Dermis microvascular lymphatic vessel endothelial cell (primary cell): ENCODE data around the gene GNB1. TPM values are rescaled to one million over a fixed set of nuclear protein-coding genes. Genes with fewer than 3 reads are reported as not detected.

Experiments
- DNase-seq, 2 donors: peaks; one replicate each; pipeline versions ENCODE4 v3.0.0 to v3.0.0-alpha.2; 2010; ENCODE audit warnings: low read depth in 2 of 2
- total RNA-seq: library from RNA; depleted of rRNA; stranded (reverse); fragments of >200 nt; gene quantifications from 2 replicates; pipeline ENCODE4 v1.2.1, GENCODE V29; 2014

The GNB1 gene
- total RNA-seq, 1 donor from 2014 or later: 72.4 TPM

DNA sequence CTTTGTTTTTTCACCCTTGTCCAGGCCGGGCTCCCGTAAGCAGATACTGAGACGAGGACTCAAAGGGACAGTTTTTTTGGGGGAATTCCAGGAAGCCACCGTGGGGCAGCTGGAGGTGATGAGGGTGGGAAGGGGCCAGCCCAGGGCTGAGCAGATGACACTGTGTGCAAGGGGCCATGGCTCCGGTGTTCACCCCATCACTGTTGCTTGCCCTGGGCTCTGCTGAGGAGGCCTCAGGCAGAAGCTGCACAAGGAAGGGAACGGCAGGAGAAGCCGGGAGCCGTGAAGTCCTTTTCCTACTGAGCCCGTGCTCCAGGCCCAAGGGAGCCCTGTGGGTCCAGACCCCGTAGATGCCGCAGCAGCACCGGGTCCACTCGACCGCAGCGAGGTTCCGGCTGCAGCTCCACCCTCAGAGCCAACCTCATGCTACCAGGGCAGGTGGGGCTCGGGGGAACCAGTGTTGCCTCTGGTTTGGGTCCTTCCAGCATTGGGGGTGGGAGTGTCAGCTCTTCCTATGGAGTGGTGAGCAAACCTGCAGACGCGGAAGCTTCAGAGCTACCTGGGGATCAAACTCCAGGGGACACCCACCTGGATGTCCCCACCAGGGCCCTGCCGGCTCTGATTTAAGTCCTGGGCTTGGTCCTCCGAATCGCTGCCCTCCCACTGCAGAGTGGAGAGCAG is 19.9 kb upstream of the GNB1 start:
- no peak for DNase-seq

DNA sequence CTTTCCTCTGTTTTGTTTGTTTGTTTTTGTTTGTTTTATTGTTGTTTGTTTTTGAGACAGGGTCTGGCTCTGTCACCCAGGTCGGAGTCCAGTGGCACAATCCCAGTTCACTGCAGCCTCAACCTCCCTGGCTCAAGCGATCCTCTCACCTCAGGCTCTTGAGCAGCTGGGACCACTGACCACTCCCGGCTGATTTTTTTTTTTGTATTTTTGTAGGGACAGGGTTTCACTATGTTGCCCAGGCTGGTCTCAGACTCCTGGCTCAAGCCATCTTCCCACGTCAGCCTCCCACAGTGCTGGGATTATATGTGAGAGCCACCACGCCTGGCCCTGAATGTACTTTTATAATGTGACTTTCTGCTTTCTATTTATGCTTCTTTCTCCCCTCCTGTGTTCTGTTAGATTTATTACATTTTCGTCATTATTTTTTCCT is 19.2 kb upstream of the GNB1 start:
- no peak for DNase-seq

DNA sequence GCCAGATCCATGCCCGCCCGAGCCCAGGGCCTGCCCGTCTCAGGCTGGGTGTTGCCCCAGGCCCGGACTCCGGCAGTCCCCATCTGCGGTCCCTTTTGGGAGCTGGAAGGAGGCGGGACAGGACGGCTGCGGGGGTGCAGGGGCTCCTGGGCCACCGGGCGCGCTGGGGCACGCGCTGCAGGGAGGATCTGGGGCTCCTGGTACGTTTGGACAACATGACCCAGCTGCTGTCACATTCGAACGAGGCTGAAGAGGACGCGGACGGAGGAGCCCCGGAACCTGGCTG is 17.6 kb upstream of the GNB1 start:
- DNase-seq: no peak

DNA sequence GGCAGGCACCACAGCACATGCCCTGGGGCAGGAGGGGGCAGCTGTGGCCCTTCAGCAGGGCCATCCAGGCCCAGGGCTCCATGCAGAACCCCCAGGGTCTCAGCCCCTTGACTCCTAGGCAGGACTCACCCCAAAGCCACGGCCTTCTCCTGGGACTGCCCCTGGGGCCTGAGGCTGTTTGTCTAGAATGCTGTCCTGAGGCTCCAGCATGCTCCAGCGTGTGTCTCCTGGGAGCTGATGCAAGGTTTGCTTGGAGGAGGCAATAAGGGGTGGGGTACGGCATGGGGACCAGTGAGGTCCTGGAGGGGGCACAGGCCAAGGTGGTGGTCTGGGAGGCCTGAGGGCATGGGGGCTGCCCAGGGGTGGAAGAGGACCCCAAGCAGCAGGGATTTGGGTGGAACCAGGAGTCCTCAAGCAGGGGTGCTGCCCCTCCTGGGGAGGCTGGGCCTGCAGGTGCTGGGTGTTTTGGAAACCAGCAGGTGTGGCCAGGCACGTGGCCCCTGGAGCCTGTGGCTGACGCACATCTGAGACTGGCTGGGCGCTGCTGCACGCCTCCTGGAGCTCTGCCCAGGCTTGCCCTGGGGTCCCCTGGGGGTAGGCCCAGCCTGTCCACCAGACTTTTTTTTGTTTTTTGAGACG is 16.3 kb upstream of the GNB1 start:
- DNase-seq: no peak

DNA sequence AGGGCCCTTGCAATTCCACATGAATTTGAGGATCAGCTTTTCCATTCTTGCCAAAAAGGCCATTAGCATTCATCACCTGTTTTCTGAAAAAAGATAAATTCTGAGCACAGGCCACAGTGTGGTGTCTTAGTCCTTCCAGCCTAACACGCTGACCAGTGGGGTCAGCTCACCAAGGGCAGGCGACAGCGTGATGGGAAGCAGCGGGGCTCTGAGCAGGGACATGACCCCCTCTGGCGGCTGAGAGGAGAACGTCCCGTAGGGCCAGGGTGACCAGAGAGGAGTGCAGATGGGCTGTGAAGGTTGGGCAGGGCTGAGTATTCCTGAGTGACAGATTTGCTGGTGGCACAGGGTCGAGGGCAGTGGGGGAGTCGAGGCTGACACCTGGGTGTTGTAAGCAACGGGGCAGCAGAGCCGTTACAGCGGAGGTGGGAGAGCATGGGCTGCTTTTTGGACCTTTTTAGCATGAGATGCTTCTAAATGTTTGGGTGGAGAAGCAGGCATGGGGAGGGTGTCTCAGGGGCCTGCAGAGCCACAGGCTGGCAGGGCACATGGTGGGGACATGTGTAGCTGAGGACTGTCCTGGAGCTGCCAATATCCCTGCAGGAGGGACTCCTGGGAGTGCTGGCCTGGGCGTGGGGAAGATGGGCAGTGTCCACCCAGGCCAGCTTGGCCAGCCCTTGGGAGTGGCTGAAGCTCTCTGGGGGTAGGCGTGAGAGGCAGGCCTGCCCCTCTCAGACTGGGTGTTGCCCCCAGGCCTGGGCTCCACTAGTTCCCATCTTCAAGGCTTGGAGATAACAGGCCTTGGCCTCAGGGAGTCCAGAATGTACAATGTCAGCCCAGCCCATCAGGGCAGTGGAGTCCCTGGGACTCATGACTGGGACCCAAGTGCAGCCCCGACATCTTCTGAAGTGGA is 15.6 kb upstream of the GNB1 start:
- peak; percentile 69 to 85 for DNase-seq

DNA sequence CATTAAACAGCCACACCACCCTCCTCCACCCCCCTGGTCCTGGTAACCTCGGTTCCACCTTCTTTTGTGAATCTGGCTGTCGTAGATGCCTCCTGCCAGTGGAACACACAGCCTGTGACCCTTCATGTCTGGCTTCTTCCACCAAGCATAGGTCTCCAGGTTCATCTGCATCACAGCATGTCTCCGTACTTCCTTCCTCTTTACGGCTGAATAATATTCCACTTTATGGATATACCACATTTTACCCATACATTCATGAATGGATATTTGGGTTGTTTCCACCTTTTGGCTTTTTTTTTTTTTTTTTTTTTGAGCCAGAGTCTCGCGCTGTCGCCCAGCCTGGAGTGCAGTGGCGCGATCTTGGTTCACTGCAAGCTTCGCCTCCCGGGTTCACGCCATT is 12.3 kb upstream of the GNB1 start:
- DNase-seq: no peak

DNA sequence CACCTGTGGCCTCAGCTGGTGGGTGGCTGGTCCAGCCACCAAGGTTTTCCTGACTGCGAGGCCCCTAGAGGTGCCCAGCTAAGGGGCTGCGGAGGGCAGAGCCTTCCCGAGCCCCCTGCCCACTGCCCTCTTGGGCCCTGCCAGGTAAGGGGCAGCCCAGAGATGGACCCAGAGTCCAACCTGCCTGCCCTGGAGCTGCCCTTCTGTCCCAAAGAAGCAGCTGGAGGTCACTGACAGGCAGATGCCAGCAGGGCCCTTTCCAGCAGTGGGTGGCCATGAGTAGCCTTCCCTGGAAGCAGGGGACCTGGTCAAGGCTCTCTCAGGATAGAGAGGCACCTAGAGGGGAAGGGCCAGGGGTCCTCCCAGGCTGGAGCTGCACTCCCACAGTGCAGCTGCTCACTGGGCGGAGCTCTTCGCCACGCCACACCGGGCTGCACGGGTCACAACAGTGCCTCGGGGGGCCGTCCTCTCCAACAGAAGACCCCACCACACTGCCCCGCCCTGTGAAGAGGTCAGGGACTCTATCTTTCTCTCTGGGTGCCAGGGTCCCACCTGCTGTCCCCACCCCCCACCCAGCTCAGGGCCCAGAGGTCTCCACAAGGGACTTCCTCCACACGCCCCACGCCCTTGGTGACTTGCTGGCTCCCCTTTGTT is 10.9 kb upstream of the GNB1 start:
- DNase-seq: no peak

DNA sequence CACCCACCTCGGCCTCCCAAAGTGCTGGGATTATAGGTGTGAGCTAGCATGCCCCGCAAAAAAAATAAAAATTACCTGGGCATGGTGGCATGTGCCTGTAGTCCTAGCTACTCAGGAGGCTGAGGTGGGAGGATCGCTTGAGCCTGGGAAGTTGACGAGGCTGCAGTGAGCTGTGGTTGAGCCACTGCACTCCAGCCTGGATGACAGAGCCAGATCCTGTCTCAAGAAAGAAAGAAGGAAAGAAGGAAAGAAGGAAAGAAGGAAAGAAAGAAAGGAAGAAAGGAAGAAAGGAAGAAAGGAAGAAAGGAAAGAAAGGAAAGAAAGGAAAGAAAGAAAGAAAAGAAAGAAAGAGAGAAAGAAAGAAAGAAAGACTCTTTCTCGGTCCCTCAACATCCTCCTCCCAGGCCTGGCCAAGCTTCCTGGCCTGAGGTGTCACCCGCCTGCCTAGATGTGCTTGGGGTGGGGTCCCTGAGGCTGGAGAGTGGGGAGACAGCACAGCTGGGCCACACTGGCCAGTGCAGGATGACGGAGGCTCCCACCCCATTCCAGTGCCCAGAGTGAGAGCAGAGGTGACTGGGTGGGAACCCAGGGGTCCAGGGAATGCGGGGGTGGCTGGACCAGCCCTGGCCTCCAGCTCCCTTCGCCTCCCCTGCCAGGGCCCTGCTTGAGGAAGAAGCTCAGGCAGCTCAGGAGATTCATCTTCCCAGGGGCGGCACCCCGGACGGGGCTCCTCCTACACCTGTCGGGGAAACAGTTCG is 10.2 kb upstream of the GNB1 start:
- DNase-seq: no peak

DNA sequence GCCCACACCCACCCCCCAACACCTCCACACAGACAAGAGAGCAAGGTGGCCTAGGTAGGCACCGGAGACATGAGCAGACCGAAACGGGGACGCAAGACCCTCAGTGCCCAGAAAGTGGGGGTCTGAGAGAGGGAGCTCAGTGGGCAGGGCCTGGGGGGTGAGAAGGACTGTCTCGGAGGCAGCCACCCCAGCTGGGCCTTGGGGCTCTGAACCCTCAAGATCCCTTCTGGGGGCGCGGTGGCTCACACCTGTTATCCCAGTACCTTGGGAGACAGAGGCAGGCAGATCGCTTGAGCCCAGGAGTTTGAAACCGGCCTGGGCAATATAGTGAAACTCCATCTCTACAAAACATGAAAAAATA is 9.1 kb upstream of the GNB1 start:
- no peak for DNase-seq

DNA sequence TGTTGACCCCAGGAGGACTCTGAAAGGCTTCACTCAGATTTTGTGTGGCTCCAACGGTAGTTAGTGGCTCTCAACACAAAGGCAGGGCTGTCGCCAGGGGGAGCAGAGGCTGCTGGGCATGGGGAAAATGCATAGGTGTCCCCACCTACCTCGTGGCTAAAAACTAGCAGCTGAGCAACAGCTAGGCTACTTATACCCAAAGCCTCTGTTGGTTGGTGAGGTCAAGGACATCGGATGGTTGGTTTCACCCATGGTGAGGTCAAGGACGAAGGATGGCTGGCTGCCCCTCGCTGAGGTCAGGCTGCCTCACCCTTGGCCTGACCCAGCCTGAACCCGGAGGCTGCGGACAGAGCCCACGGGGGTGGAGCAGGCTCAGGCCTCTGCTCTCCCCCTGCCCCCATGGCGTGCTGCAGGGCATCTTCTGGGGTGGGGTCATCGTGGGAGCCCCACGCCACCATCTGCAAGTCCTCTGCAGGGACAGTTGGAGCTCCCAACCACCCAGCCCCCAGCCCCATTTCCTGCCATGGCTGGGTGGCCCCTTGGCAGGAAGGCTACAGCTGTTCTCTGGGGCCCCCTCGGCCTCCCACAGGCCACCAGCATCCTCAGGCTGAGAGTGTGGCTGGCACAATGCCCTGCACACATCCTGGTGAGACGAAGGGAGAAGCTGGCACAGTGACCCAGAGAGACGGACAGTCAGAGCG is 8.5 kb upstream of the GNB1 start:
- DNase-seq: no peak

DNA sequence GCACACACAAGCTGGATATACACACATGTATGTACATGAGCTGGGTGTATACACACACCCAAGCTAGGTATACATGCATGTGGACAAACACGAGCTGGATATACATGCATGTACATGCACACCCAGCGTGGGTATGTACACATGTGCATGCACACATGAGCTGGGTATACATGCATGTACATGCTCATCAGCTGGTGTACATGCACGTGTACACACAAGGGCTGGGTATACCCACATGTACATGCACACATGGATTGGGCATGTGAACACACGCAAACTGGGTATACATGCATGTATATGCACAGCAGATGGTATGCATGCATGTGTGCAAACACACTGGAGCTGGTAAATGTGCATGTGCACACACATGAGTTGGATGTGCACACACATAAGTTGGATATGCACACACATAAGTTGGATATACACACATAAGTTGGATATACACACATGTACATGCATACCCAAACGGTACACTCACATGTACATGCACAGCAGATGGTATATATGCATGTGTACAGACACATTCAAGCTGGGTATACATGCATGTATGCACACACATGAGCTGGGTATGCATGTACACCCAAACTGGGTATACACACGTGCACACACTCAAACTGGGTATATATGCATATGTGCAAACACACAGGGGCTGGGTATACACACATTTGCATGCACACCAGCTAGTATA is 7.5 kb upstream of the GNB1 start:
- no peak for DNase-seq

DNA sequence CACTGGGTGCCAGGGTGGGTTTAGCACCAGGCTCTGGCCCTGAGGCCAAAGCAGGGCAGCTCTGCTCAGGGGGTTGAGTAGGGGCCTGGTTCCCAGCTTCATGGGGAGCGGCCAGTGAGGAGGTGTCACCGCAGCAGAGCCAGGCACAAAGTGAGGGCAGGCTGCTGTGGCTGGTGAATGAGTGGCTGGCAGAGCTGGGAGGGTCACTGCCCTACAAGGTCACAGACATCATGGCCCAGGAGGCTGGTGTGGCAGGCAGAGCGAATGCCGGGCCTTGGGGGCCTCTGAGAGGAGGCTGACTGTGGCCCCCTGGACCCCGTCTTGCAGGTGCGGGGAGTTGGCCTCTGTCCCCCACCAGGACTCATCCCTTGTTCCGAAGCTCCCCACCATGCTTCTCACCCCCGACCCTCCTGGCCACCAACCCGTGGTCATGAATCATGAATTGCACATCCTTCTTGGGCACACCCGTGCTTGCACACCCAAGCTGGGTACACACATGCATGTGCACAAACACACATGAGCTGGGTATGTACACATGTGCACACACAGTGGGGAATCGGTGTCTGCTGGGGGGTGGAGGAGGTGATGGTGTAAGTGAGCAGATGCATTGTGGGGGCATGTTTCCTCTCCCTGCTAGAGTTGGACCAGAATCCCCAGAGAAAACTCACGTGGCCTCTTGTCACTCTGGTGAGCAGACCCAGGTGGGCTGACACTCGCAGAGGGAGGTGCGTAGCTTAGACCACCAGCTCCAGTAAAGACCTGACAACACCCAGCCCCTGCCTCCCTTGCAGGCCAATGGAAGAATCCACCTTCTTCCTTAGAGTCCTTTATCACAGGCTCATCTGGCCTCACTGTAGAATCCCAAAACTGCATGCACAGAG is 4.8 kb upstream of the GNB1 start:
- DNase-seq: no peak

DNA sequence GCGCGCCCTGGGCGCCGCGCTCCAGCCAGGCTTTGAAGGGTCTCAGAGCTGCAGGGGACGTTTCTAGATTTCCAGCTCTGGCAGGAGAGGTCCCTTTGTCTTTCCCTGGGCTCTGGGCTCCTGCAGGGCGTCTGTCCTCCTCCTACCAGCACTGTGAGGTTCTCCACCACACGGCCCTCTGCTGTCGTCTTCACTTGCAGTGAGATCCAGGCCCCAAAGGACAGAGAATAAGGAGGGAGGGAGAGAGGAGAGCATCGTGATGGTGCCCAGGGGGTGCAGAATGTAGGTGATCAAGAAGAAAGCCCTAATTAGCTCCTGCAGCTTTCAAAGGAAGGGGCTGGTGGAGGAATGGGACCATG is 4.2 kb upstream of the GNB1 start:
- DNase-seq: no peak

DNA sequence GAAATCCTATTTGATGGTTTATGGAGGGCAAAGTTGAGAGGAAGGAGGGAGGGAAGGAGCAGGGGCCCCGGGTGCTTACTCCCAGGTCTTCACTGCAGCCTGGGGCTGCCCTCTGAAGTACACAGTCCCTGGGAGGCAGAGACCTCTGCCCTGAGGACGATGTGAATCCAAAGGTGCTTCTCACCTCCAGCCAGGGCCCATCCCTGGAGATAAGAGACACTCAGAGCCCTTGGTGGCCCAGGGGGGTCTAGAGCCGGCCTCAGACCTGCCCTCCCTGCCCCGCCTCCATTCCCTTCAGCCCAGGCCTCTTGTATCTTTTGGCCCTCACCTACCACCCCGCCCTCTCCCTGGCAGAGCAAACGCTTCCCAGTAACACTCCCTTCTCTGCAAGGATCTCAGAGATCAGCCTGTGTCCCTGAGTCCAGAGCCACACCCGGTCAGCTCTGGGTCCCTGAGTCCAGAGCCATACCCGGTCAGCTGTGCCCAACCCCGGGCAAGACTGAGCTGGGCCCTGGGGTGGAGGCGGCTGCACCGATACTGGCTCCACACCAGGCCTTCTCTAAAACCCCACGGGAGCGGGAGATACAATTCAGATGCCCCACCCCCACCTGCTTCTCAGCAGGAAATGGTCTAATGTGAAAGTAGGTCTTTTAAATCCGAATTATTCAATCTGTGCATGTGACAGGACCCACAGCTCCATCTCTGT is 3.6 kb upstream of the GNB1 start:
- DNase-seq: no peak

DNA sequence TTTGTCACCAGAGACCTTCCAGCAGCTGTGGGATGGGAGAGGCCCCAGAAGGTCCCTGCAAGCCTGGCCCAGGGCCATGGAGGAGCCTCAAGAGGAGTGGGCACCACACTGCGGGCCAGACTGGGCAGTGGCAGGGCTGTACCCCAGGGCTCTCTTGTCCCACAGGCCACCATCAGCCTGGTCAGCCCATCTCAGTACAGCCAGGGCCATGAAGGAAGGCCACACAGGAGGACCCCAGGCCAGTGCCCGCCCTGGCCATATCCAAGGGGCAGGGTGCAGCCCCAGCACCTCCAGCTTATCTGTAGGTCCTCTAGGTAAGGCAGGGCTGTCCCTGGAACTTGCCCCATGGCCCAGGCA is 3.1 kb upstream of the GNB1 start:
- DNase-seq: no peak

DNA sequence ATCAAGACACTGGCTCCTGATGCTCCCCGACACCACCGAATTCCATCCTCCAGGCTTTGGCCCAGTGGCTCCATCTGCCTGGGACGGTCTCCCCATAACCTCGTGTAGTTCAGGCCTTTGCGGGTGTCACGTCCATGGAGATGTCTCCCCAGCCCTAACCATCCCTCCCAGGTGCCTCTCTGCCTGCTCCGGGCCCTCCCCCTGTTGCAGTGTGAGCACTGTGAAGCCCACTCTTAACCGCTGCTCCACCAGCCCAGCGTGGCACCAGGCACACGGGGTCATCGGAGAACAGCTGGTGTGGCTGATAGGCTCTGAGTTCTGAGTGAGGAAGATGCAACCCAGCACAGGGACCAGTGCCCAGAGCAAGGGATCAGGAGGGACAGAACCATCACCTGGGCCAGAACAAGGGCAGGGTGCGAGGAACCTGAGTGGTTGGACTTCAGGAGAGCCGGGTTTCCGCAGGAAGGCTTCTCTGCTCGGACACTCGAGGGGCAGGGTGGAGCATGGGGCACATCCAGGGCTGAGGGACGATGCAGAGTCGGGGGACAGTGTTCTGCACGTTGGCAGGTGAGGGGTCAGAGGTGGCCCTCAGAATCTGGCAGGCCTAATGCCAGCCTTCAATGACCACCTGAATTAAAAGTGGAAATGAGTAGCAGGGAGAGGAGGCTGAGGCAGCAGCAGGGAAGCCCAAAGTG is 2.6 kb upstream of the GNB1 start:
- no peak for DNase-seq

DNA sequence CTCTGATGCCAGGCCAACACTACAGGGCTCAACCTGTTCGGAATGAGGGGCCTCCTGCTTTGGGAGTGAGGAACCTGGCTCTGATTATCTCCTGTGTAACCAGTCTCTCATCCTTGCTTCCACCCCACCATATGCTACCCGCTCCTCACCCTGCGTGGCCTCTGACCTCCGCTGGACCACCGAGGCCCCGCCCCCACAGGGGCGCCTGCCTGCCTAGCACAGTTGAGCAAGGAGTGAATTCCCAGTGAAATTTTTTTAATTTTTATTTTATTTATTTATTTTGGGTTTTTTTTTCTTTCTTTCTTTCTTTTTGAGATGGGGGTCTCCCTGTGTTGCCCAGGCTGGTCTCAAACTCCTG is 1.9 kb upstream of the GNB1 start:
- no peak for DNase-seq

DNA sequence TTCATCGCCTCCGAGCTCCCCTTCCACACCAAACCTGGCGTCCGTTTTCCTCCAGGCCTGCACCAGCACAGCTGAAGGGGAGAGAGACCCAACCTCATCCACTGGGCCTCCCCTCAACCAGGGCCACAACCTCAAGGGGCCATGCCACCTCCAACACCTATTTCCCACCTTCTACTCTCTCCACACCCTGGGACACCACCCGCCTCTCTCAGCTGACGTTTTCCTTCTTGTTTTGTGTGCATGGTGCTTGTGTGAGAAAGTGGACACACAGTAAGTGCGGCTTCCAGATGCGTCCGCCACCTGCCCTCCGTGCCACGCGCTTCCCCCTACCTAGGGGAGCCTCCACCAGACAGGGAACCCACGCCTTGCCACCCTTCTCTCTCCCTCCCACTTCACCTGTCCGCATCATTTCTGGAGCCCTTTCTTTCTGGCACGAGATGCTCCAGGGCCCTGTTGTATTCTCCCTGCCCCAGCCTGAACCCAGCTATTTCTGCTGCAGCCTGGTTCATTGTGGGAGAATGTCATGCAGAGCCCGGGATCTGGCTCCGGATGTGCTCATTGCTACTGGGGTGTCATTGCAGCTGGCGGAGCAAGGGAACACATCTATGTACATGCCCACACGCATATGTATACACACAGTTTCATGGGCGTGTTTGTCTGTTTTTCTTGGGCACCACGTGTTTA is 1.3 kb upstream of the GNB1 start:
- DNase-seq: no peak
